ENCODE results near the gene ARHGAP42. TPM values are rescaled to one million over a fixed set of nuclear protein-coding genes. Genes with fewer than 3 reads are reported as not detected.
"Not testable (repeated sequence)": the region's sequence is repeated elsewhere in the genome, so short reads cannot be mapped to it uniquely, and the experiment has no call there.

Gene ARHGAP42
- total RNA-seq, 1 experiment from 2014 or later, result 6.4 TPM

GRCh38 chr11:100863080-100863581 is 176.0 kb downstream of the ARHGAP42 start:
- no peak for DNase-seq (ENCODE audit: extremely low read depth, low read depth)

GRCh38 chr11:100865443-100866065 is 178.5 kb downstream of the ARHGAP42 start:
- DNase-seq (ENCODE audit: extremely low read depth, low read depth), result no peak

- no peak for DNase-seq (ENCODE audit: extremely low read depth, low read depth)
These were observed 179.4 kb downstream of the ARHGAP42 start for GRCh38 chr11:100866453-100866852.

DNA sequence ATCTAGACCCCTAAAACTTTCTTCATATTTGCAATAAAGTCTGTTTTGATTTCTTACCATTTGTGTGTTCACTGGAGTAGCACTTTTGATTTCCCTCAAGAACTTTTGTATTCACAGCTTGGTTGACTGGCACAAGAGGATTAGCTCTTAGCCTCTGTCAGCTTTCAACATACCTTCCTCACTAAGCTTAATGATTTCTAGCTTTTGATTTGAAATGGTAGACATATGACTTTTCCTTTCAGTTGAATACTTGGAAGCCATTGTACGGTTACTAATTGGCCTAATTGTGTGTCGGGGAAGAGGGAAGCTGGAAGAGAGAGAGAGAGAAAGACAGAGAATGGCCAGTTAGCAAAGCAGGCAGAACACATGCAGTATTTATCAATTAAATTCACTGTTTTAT is 180.5 kb downstream of the ARHGAP42 start:
- DNase-seq (ENCODE audit: extremely low read depth, low read depth), result no peak

- DNase-seq (ENCODE audit: extremely low read depth, low read depth), result no peak
These were observed 182.2 kb downstream of the ARHGAP42 start for GRCh38 chr11:100869328-100869727.

DNA sequence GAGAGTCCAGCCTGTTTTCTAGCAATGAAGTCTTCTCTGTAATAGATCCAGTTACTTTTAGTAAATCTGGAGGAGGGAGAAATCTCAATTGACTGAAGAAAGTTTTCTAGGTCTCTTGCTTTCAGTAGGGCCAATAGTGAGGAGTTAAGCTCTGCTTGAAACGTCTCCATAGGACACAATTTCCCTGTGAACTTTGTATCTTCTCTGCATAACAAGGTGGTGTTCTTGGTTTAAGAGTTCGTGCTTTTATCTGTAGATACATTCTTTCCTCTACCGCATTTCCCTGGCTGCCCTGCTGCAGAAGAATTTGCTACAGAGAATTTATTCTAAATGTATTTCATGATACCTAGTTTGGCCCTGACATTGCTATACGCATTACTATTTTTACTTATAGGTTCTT is 183.1 kb downstream of the ARHGAP42 start:
- no peak for DNase-seq (ENCODE audit: extremely low read depth, low read depth)

GRCh38 chr11:100872951-100873740 is 186.1 kb downstream of the ARHGAP42 start:
- no peak for DNase-seq (ENCODE audit: extremely low read depth, low read depth)

DNA sequence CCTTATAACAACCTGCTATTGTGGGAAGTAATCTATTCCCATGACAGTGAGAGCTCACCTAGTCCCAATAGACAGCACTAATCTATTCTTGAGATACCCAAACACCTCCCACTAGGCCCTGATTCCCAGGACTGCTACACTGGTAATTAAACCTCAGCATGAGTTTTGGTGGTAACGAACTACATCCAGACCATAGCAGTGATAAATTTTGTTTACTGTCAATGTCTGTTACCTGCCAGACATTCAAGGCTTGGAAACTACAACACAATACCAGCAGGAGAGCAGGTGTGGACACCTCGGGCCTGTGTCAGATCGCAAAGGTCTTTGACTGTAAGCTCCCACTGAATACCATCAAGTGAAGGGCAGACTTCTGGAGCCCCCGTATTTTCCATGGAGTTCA is 187.1 kb downstream of the ARHGAP42 start:
- no peak for DNase-seq (ENCODE audit: extremely low read depth, low read depth)

DNA sequence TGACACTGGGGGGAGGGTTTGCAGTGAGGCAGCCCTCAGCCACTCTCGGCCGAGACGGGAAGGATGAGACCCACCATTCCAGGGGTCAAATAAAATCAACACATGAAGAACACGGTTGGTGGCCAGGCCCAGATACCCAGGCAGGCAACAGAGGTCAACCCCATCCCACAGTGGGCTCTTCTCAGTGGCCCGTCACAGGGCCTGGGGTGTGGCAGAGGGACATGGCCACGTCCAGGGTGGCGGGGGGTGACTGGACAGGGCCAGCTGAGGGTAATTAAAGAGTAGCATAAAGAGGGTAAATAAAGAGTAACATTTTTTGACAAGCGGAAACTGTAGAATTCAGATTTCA is 188.4 kb downstream of the ARHGAP42 start:
- DNase-seq (ENCODE audit: extremely low read depth, low read depth), result no peak

- DNase-seq (ENCODE audit: extremely low read depth, low read depth), result no peak
These were observed 189.9 kb downstream of the ARHGAP42 start for GRCh38 chr11:100876815-100877520.

GRCh38 chr11:100878474-100878873 is 191.4 kb downstream of the ARHGAP42 start:
- DNase-seq (ENCODE audit: extremely low read depth, low read depth), result no peak

DNA sequence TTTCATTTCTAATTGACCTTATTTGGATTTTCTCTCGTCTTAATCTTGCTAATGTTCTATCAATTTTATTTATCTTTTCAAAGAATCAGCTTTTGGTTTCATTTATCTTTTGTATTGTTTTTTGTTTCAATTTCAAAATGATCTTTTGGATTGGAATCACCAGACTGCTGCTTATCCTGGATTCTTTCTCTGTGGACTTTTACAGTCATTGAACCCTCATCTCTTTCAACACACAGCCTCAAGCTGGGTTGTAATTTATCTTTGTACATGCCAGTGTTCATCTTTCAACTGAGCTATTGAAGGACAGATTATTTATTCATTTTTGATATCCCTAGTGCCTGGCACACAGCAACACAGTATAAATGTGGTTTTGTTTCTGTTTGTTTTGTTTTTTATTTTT is 195.9 kb downstream of the ARHGAP42 start:
- DNase-seq (ENCODE audit: extremely low read depth, low read depth), result no peak

DNA sequence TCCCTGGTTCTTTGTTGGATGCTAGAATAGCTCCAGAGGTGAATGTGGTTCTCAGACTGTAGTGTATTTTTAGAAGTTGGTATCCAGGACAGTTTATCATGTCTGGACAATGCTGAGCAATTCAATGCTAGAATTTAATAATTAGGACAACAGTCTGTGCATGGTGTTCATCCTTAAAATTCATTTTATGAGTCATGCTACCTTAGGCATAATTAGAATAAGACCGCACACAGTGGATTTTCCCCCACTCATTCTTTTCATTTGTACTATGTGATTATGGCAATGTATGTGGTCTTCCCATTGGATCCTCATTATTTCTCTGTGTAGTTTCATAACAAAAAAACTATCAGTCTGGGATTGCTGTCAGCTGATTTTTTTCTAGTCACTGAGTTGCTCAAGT is 196.7 kb downstream of the ARHGAP42 start:
- DNase-seq (ENCODE audit: extremely low read depth, low read depth), result no peak

DNA sequence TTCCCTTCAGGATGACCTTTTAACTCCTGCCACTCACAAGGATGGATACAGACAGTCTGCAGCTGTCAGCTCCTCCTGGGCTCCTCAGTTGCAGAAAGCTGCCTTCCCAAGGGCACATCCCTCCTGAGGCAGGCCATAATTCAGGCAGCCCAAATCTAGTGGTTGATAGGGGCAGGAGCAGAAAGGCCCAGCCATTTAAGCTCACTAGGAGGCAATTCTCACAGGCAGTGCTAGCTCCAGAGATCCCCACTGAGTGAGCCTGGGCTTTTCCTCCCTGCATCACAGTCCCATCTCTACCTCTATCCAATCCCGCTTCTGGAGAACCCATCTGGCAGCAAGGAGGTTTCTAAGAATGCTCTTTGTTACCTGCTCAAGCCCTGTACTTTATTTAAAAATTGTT is 200.6 kb downstream of the ARHGAP42 start:
- DNase-seq (ENCODE audit: extremely low read depth, low read depth), result no peak

DNA sequence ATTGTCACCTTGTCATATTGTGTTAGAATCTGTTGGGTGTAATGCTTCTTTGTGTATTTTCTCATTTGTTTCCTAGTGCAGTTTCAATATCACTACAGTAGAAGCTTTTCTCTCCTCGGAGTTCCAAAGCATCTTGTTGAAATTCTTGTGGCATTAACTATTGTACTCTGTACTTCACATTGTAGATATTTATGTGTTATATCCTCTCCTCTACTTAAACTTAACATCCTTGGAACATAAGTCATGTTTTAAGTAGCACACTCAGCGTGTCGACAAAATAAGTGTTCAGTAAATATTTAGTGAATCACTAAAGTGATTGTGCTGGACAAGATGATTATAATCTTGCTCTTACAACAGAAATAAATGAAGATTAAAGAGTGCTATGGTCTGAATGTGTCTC is 201.7 kb downstream of the ARHGAP42 start:
- no peak for DNase-seq (ENCODE audit: extremely low read depth, low read depth)

- no peak for DNase-seq (ENCODE audit: extremely low read depth, low read depth)
These were observed 202.7 kb downstream of the ARHGAP42 start for GRCh38 chr11:100889758-100890157.

GRCh38 chr11:100890789-100891188 is 203.7 kb downstream of the ARHGAP42 start:
- no peak for DNase-seq (ENCODE audit: extremely low read depth, low read depth)

DNA sequence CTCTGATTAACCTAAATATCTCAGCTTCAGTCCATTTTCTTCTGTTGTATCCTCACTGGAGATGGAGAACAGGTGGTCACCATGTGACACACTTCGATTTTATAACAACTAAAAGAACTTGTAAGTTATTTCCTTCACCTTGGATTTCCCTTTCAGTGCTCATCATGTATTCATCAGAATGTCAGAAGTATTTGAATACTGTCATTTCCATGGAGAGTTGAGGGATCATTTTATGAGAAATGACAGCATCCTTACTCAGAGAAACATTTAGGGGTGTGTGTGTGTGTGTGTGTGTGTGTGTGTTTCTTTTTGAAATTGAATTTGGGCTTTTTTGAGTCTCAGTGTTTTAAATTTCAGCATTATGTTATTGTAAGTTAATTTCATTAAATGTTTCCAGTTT is 205.8 kb downstream of the ARHGAP42 start:
- DNase-seq (ENCODE audit: extremely low read depth, low read depth), result no peak

- no peak for DNase-seq (ENCODE audit: extremely low read depth, low read depth)
These were observed 208.4 kb downstream of the ARHGAP42 start for GRCh38 chr11:100895449-100895848.

- DNase-seq (ENCODE audit: extremely low read depth, low read depth), result not testable (repeated sequence)
These were observed 208.9 kb downstream of the ARHGAP42 start for GRCh38 chr11:100895976-100896375.

GRCh38 chr11:100901471-100901870 is 214.4 kb downstream of the ARHGAP42 start:
- DNase-seq (ENCODE audit: extremely low read depth, low read depth), result not testable (repeated sequence)

Measured in NCI-H460 (cell line).